Gastroesophageal sphincter (tissue), 4 donors: Measurements from ENCODE around the gene PCDHA12. TPM values are rescaled to one million over a fixed set of nuclear protein-coding genes. Genes with fewer than 3 reads are reported as not detected.
"Not testable (repeated sequence)": the region's sequence is repeated elsewhere in the genome, so short reads cannot be mapped to it uniquely, and the experiment has no call there.

ENCODE experiments used
- ATAC-seq: fragments of 150-250 bp; one replicate; pipeline ENCODE4 v1.9.1; 2016; ENCODE audit warnings: mild to moderate bottlenecking, moderate library complexity
- H3K27ac ChIP-seq, 4 donors: fragments of 200-600 bp; sonication (generic) in 3 of 4; 1 replicate in 3 of 4; 2 replicates in 1 of 4; pipeline ENCODE4 v1.5.1; 2016 to 2019
- H3K27me3 ChIP-seq: fragments of 200-600 bp; sonication (generic); one replicate; pipeline ENCODE4 v1.5.1; 2019
- H3K36me3 ChIP-seq, 2 donors: fragments of 200-600 bp; sonication (generic); one replicate each; pipeline ENCODE4 v1.5.1; 2019; ENCODE audit warnings: control low read depth in 1 of 2
- H3K4me1 ChIP-seq, 3 donors: fragments of 200-600 bp; sonication (generic); 1 replicate in 2 of 3; 2 replicates in 1 of 3; pipeline ENCODE4 v1.5.1; 2016 to 2019; ENCODE audit warnings: control low read depth in 2 of 3
- H3K4me3 ChIP-seq, 2 donors: fragments of 200-600 bp; sonication (generic); one replicate each; pipeline ENCODE4 v1.5.1; 2019; ENCODE audit warnings: mild to moderate bottlenecking in 1 of 2, moderate library complexity in 1 of 2
- H3K9me3 ChIP-seq, 3 donors: fragments of 200-600 bp; sonication (generic); one replicate each; pipeline ENCODE4 v1.5.1; 2017 to 2019; ENCODE audit warnings: control low read depth in 2 of 3
- EP300 ChIP-seq: sonication (generic); formaldehyde crosslinking; IDR thresholded peaks from one replicate; pipeline ENCODE4 v1.6.1; 2017; ENCODE audit warnings: antibody characterized with exemption, mild to moderate bottlenecking
- POLR2A ChIP-seq, 2 donors: fragments of 450-650 bp; IDR thresholded peaks; one replicate each; pipeline ENCODE4 v1.6.1; 2017; ENCODE audit warnings: antibody characterized with exemption in 2 of 2, mild to moderate bottlenecking in 2 of 2, moderate library complexity in 1 of 2
- POLR2AphosphoS5 ChIP-seq: sonication (generic); formaldehyde crosslinking; IDR thresholded peaks from one replicate; pipeline ENCODE4 v1.6.1; 2017; ENCODE audit warnings: antibody characterized with exemption
- WGBS, 2 donors: methylation state at CpG; one replicate each; pipeline ENCODE4 v1.1.5; 2018; ENCODE audit warnings: low coverage in 1 of 2; 5-methylcytosine and 5-hydroxymethylcytosine counted together
- total RNA-seq, 4 donors: library from RNA; depleted of rRNA; stranded (reverse); fragments of >200 nt; gene quantifications; one replicate each; pipeline ENCODE4 v1.1.0, GENCODE V29; 2016
- TF ChIP-seq, protein P1 (sequence below), 4 experiments: fragments of 200-600 bp in 2 of 4; fragments of 450-650 bp in 2 of 4; sonication (generic) in 1 of 4; IDR thresholded peaks; one replicate each; pipeline ENCODE4 v1.5.1; 2017 to 2019; ENCODE audit warnings: antibody characterized with exemption in 4 of 4, mild to moderate bottlenecking in 2 of 4, moderate library complexity in 2 of 4

PCDHA12 gene
- total RNA-seq, 4 donors from 2014 or later, result 0.54 to 4.7 (median 1.5) TPM

DNA sequence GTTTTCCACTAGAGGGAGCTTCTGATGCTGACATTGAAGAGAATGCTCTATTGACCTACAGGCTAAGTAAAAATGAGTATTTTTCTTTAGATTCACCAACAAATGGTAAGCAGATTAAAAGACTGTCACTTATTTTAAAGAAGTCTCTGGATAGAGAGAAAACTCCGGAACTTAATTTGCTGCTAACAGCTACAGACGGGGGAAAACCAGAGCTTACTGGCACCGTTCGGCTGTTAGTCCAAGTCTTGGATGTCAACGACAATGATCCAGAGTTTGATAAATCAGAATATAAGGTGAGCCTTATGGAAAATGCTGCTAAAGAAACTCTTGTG is 5.6 kb upstream of the PCDHA12 start:
- no peak for TF ChIP-seq EP300
- TF ChIP-seq, protein P1, sequence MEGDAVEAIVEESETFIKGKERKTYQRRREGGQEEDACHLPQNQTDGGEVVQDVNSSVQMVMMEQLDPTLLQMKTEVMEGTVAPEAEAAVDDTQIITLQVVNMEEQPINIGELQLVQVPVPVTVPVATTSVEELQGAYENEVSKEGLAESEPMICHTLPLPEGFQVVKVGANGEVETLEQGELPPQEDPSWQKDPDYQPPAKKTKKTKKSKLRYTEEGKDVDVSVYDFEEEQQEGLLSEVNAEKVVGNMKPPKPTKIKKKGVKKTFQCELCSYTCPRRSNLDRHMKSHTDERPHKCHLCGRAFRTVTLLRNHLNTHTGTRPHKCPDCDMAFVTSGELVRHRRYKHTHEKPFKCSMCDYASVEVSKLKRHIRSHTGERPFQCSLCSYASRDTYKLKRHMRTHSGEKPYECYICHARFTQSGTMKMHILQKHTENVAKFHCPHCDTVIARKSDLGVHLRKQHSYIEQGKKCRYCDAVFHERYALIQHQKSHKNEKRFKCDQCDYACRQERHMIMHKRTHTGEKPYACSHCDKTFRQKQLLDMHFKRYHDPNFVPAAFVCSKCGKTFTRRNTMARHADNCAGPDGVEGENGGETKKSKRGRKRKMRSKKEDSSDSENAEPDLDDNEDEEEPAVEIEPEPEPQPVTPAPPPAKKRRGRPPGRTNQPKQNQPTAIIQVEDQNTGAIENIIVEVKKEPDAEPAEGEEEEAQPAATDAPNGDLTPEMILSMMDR (IDR thresholded peaks at IDR 0.05), result peak in 1 of 4 experiments; percentile 43
- ATAC-seq, result no peak
- Histone ChIP-seq H3K9me3 (peaks cover 0 to 48% (median 0%) of the 10 kb centered on the region in 3 donors), H3K4me3 (no peak overlapping the region), H3K4me1 (no peaks in the 10 kb centered on the region), H3K36me3 (no peaks in the 10 kb centered on the region), H3K27ac (no peak overlapping the region), H3K27me3 (peaks cover 63% of the 10 kb centered on the region)
- 56% methylated on average over 5 of the region's 5 CpGs; no CpG with 5 or more reads in 1 of the 2 donors for WGBS, 2 donors

DNA sequence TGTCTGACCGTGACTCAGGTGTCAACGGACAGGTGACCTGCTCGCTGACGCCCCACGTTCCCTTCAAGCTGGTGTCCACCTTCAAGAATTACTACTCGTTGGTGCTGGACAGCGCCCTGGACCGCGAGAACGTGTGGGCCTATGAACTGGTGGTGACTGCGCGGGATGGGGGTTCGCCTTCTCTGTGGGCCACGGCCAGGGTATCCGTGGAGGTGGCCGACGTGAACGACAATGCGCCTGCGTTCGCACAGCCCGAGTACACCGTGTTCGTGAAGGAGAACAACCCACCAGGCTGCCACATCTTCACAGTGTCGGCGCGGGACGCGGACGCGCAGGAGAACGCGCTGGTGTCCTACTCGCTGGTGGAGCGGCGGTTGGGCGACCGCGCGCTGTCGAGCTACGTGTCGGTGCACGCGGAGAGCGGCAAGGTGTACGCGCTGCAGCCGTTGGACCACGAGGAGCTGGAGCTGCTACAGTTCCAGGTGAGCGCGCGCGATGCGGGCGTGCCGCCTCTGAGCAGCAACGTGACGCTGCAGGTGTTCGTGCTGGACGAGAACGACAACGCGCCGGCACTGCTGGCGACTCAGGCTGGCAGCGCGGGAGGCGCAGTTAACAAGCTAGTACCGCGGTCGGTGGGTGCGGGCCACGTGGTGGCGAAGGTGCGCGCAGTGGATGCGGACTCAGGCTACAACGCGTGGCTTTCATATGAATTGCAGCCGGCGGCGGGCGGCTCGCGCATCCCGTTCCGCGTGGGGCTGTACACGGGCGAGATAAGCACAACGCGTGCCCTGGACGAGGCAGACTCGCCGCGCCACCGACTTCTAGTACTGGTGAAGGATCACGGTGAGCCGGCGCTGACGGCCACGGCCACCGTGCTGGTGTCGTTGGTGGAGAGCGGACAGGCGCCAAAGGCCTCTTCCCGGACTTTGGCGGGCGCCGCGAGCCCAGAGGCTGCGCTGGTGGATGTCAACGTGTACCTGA is 4.6 kb upstream of the PCDHA12 start:
- Histone ChIP-seq H3K27me3 (peaks cover 73% of the 10 kb centered on the region), H3K27ac (no peak overlapping the region), H3K4me3 (no peak overlapping the region), H3K9me3 (peaks cover 0 to 50% (median 0%) of the 10 kb centered on the region in 3 donors), H3K4me1 (no peaks in the 10 kb centered on the region), H3K36me3 (no peaks in the 10 kb centered on the region)
- 10 to 33% methylated on average over 1 to 2 of the region's 114 CpGs for WGBS, 2 donors
- no peak for TF ChIP-seq POLR2A (IDR thresholded peaks at IDR 0.05)
- no peak for TF ChIP-seq EP300
- TF ChIP-seq, protein P1 (IDR thresholded peaks at IDR 0.05), result no peak
- no peak for TF ChIP-seq POLR2AphosphoS5
- no peak for ATAC-seq

DNA sequence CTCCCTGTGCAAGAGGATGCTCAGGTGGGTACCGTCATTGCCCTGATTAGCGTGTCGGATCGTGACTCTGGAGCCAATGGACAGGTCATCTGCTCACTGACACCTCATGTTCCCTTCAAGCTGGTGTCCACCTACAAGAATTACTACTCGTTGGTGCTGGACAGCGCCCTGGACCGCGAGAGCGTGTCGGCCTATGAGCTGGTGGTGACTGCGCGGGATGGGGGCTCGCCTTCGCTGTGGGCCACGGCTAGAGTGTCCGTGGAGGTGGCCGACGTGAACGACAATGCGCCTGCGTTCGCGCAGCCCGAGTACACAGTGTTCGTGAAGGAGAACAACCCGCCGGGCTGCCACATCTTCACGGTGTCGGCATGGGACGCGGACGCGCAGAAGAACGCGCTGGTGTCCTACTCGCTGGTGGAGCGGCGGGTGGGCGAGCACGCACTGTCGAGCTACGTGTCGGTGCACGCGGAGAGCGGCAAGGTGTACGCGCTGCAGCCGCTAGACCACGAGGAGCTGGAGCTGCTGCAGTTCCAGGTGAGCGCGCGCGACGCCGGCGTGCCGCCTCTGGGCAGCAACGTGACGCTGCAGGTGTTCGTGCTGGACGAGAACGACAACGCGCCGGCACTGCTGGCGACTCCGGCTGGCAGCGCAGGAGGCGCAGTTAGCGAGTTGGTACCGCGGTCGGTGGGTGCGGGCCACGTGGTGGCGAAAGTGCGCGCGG is 1.6 kb downstream of the PCDHA12 start:
- Histone ChIP-seq H3K9me3 (peaks cover 0 to 43% (median 0%) of the 10 kb centered on the region in 3 donors), H3K27me3 (peaks cover 70% of the 10 kb centered on the region)
- 22 to 45% methylated on average over 4 to 13 of the region's 80 CpGs for WGBS, 2 donors
- not testable (repeated sequence) for H3K4me1 ChIP-seq, H3K36me3 ChIP-seq, H3K27ac ChIP-seq, H3K4me3 ChIP-seq, ATAC-seq

DNA sequence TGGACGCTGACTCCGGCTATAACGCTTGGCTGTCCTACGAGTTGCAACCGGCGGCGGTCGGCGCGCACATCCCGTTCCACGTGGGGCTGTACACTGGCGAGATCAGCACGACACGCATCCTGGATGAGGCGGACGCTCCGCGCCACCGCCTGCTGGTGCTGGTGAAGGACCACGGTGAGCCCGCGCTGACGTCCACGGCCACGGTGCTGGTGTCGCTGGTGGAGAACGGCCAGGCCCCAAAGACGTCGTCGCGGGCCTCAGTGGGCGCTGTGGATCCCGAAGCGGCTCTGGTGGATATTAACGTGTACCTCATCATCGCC is 2.1 kb downstream of the PCDHA12 start:
- H3K4me1 ChIP-seq, result no peaks in the 10 kb centered on the region
- ATAC-seq, result no peak
- no CpG with 5 or more reads among the region's 37 CpGs for WGBS, 2 donors
- no peak overlapping the region for H3K27ac ChIP-seq
- peaks cover 69% of the 10 kb centered on the region for H3K27me3 ChIP-seq
- TF ChIP-seq, protein P1 (IDR thresholded peaks at IDR 0.05), result no peak
- TF ChIP-seq POLR2A (IDR thresholded peaks at IDR 0.05), result no peak
- no peak for TF ChIP-seq POLR2AphosphoS5
- no peak for TF ChIP-seq EP300
- peaks cover 0 to 42% (median 0%) of the 10 kb centered on the region in 3 donors for H3K9me3 ChIP-seq
- H3K4me3 ChIP-seq, result no peak overlapping the region
- no peaks in the 10 kb centered on the region for H3K36me3 ChIP-seq

DNA sequence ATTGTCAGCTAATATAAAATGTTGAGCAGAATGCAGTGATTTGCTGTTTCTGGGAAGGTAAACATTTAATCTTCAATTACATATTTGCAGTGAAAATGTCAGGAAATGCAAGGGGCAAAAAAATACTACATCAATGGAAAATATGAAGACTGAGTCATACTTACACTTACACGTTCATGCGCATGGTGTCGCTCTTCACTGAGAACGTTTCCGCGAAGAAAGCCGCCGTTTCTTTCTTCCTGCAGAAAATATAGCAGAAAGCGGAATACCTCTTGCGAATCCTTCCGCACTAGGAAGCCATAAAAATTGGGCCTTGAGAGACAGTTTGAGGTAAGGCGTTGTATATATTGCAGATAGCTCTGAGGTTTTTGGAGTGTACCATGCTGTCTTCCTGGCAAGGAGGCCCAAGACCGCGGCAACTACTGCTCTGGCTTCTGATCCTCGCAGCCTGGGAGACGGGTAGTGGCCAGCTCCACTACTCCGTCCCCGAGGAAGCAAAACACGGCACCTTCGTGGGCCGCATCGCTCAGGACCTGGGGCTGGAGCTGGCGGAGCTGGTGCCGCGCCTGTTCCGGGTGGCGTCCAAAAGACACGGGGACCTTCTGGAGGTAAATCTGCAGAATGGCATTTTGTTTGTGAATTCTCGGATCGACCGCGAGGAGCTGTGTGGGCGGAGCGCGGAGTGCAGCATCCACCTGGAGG is 6.9 kb downstream of the PCDHA12 start, which contains the start of gene PCDHA13:
PCDHA13 (plus strand) TSS at position 236 of the 702 bp plus-strand sequence; CDS start at position 381, 145 bp downstream.
- TF ChIP-seq, protein P1 (IDR thresholded peaks at IDR 0.05), result peak in 3 of 4 experiments; percentile 33 to 66 (median 59)
- no peak for TF ChIP-seq POLR2A (IDR thresholded peaks at IDR 0.05)
- H3K4me3 ChIP-seq, result peak within 1 kb of the TSS; percentile 17 to 46
- peak within 1 kb of the TSS in 2 of 4 donors; percentile 45 to 48 for H3K27ac ChIP-seq
- no peaks in the 10 kb centered on the region for H3K4me1 ChIP-seq
- no peaks in the 10 kb centered on the region for H3K36me3 ChIP-seq
- peaks cover 49% of the 10 kb centered on the region for H3K27me3 ChIP-seq
- WGBS, 2 donors, result 4 to 8% methylated on average over 14 to 17 of the region's 35 CpGs
- peaks cover 0 to 43% (median 0%) of the 10 kb centered on the region in 3 donors for H3K9me3 ChIP-seq
- ATAC-seq, result no peak
